Ovary (tissue), 9 donors: ENCODE measurements around the gene CACNA2D3. TPM values are rescaled to one million over a fixed set of nuclear protein-coding genes. Genes with fewer than 3 reads are reported as not detected.

Experiments used
- DNase-seq, 5 donors: peaks; one replicate each; pipeline ENCODE4 v3.0.0-alpha.2; 2019 to 2020
- H3K27ac ChIP-seq, 2 donors: fragments of 200-600 bp; one replicate each; pipeline versions ENCODE4 v1.5.1 to v1.8.0; 2019 to 2022
- H3K27me3 ChIP-seq: fragments of 200-600 bp; one replicate; pipeline ENCODE4 v1.8.0; 2022
- H3K36me3 ChIP-seq: fragments of 200-600 bp; sonication (generic); one replicate; pipeline ENCODE4 v1.5.1; 2019
- H3K4me1 ChIP-seq: one replicate; pipeline ENCODE4 v1.8.1; 2013; ENCODE audit warnings: mild to moderate bottlenecking, moderate library complexity; ENCODE audit not compliant: insufficient read depth
- H3K4me3 ChIP-seq: fragments of 200-600 bp; sonication (generic); one replicate; pipeline ENCODE4 v1.5.1; 2017
- H3K9me3 ChIP-seq, 2 donors: fragments of 200-600 bp in 1 of 2; sonication (generic) in 1 of 2; one replicate each; pipeline versions ENCODE4 v1.5.1 to v1.8.1; 2013 to 2019; ENCODE audit warnings: mild to moderate bottlenecking in 1 of 2, moderate library complexity in 1 of 2
- CTCF ChIP-seq, 3 donors: fragments of 450-650 bp in 2 of 3; fragments of 200-600 bp in 1 of 3; IDR thresholded peaks; one replicate each; pipeline versions ENCODE4 v1.5.1 to v1.8.0; 2016 to 2022; ENCODE audit warnings: antibody characterized with exemption in 3 of 3, mild to moderate bottlenecking in 1 of 3
- EP300 ChIP-seq: sonication (generic); formaldehyde crosslinking; IDR thresholded peaks from one replicate; pipeline ENCODE4 v1.6.1; 2017; ENCODE audit warnings: antibody characterized with exemption
- POLR2A ChIP-seq: fragments of 450-650 bp; IDR thresholded peaks from one replicate; pipeline ENCODE4 v1.6.1; 2017; ENCODE audit warnings: antibody characterized with exemption, mild to moderate bottlenecking, moderate library complexity
- WGBS, 3 donors: extraction: QIAGEN DNeasy Blood & Tissue Kit in 1 of 3; methylation state at CpG; one replicate each; pipeline versions ENCODE4 v1.1.5 to v1.1.7; 2013 to 2017; 5-methylcytosine and 5-hydroxymethylcytosine counted together
- intact Hi-C, 4 donors: fragments of 100-400 bp; cut with DNase I; formaldehyde crosslinking; loops; one replicate each; pipeline versions ENCODE4 v1.11.0 to v1.15.1; 2022 to 2023
- polyA plus RNA-seq, 2 donors: library from polyadenylated mRNA; stranded (reverse); fragments of 200-250 nt in 1 of 2; fragments of 350-450 nt in 1 of 2; fragmentation: Illumina TruSeq in 1 of 2; extraction: RNeasy Lipid Tissue Mini Kit (QIAGEN cat#74804) in 1 of 2; gene quantifications; one replicate each; pipeline ENCODE4 v1.2.3, GENCODE V29; 2013 to 2014
- total RNA-seq, 7 donors: library from RNA; depleted of rRNA in 2 of 7; stranded (reverse); fragments of >200 nt in 2 of 7; fragmentation: NEBNext Ultra II Directional in 3 of 7; extraction: Animal tissue kit (Norgen Biotek cat#: 25700) in 3 of 7; gene quantifications; one replicate each; pipeline versions ENCODE4 v1.1.0 to v1.2.4, GENCODE V29; 2016 to 2023
- donor health status: DM: no; HTN: no; CAD: no; lungs with moderate emphysema.
- donor health status: DM: no; HTN: no; CAD: no.
- donor health status: Bipolar disorder and iron deficiency.
- donor health status: DM: yes; HTN: yes; CAD: no.
- donor health status: DM: no; HTN: no; CAD: no.
- donor health status: DM: yes; HTN: yes; CAD: no.

The CACNA2D3 gene
- total and polyA plus RNA-seq, 9 donors = 2.0 to 10.1 (median 4.7) TPM

- no peaks in the 10 kb centered on the region for H3K9me3 ChIP-seq
- H3K4me1 ChIP-seq = no peaks in the 10 kb centered on the region
- TF ChIP-seq EP300 (no peak), CTCF (IDR thresholded peaks at IDR 0.05) (no peak), POLR2A (no peak)
- H3K36me3 ChIP-seq = no peaks in the 10 kb centered on the region
- no peaks in the 10 kb centered on the region for H3K27me3 ChIP-seq
- no peak for DNase-seq
- WGBS, 3 donors = 72 to 90% (median 81%) methylated on average over 1 of the region's 1 CpG
- intact Hi-C loops = loop anchor here in 1 of 4 donors (5.0 kb wide), 1 partner anchor 227 kb away; no protein-coding TSS in a partner anchor
- H3K27ac ChIP-seq = no peak overlapping the region
- H3K4me3 ChIP-seq = no peak overlapping the region
These were observed 837.7 kb downstream of the CACNA2D3 start for GRCh38 chr3:54960082-54960481.

GRCh38 chr3:54960701-54961100, 838.3 kb downstream of the CACNA2D3 start:
- H3K4me3 ChIP-seq = no peak overlapping the region
- 9 to 27% (median 13%) methylated on average over 4 of the region's 4 CpGs for WGBS, 3 donors
- H3K27me3 ChIP-seq = no peaks in the 10 kb centered on the region
- DNase-seq = no peak
- H3K4me1 ChIP-seq = no peaks in the 10 kb centered on the region
- intact Hi-C loops = loop anchor here in 1 of 4 donors (5.0 kb wide), 1 partner anchor 227 kb away; no protein-coding TSS in a partner anchor
- no peaks in the 10 kb centered on the region for H3K36me3 ChIP-seq
- no peak overlapping the region for H3K27ac ChIP-seq
- TF ChIP-seq CTCF (IDR thresholded peaks at IDR 0.05) = no peak
- TF ChIP-seq EP300 = no peak
- TF ChIP-seq POLR2A = no peak
- H3K9me3 ChIP-seq = no peaks in the 10 kb centered on the region

GRCh38 chr3:54962200-54962599, 839.8 kb downstream of the CACNA2D3 start:
- H3K27me3 ChIP-seq = no peaks in the 10 kb centered on the region
- H3K4me3 ChIP-seq = no peak overlapping the region
- H3K27ac ChIP-seq = no peak overlapping the region
- no peaks in the 10 kb centered on the region for H3K4me1 ChIP-seq
- WGBS, 3 donors = 84 to 96% (median 93%) methylated on average over 2 of the region's 2 CpGs
- no peaks in the 10 kb centered on the region for H3K36me3 ChIP-seq
- intact Hi-C loops = loop anchor here in 1 of 4 donors (5.0 kb wide), 1 partner anchor 225 kb away; no protein-coding TSS in a partner anchor
- no peak for DNase-seq
- H3K9me3 ChIP-seq = no peaks in the 10 kb centered on the region
- TF ChIP-seq POLR2A (no peak), EP300 (no peak), CTCF (IDR thresholded peaks at IDR 0.05) (no peak)

- Histone ChIP-seq H3K27ac (no peak overlapping the region), H3K36me3 (no peaks in the 10 kb centered on the region), H3K4me3 (no peak overlapping the region), H3K4me1 (no peaks in the 10 kb centered on the region), H3K27me3 (no peaks in the 10 kb centered on the region), H3K9me3 (no peaks in the 10 kb centered on the region)
- no peak for DNase-seq
- WGBS, 3 donors = 68 to 77% (median 74%) methylated on average over 4 of the region's 4 CpGs
- TF ChIP-seq EP300 (no peak), POLR2A (no peak), CTCF (IDR thresholded peaks at IDR 0.05) (no peak)
- intact Hi-C loops = loop anchor here in 1 of 4 donors (5.0 kb wide), 1 partner anchor 224 kb away; no protein-coding TSS in a partner anchor
These were observed 841.3 kb downstream of the CACNA2D3 start for GRCh38 chr3:54963641-54964040.
